Activated CD8-positive, alpha-beta memory T cell treated with anti-CD3 and anti-CD28 coated beads for 1 hour (primary cell): Measurements from ENCODE around the gene ABI3.
"Not testable (repeated sequence)": the region's sequence is repeated elsewhere in the genome, so short reads cannot be mapped to it uniquely, and the experiment has no call there.

Experiments
- DNase-seq, 2 donors: peaks; one replicate each; pipeline ENCODE4 v3.0.0-alpha.2; 2020; ENCODE audit warnings: low read depth in 1 of 2; ENCODE audit errors: extremely low read depth in 1 of 2

Gene ABI3, protein sequence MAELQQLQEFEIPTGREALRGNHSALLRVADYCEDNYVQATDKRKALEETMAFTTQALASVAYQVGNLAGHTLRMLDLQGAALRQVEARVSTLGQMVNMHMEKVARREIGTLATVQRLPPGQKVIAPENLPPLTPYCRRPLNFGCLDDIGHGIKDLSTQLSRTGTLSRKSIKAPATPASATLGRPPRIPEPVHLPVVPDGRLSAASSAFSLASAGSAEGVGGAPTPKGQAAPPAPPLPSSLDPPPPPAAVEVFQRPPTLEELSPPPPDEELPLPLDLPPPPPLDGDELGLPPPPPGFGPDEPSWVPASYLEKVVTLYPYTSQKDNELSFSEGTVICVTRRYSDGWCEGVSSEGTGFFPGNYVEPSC

DNA sequence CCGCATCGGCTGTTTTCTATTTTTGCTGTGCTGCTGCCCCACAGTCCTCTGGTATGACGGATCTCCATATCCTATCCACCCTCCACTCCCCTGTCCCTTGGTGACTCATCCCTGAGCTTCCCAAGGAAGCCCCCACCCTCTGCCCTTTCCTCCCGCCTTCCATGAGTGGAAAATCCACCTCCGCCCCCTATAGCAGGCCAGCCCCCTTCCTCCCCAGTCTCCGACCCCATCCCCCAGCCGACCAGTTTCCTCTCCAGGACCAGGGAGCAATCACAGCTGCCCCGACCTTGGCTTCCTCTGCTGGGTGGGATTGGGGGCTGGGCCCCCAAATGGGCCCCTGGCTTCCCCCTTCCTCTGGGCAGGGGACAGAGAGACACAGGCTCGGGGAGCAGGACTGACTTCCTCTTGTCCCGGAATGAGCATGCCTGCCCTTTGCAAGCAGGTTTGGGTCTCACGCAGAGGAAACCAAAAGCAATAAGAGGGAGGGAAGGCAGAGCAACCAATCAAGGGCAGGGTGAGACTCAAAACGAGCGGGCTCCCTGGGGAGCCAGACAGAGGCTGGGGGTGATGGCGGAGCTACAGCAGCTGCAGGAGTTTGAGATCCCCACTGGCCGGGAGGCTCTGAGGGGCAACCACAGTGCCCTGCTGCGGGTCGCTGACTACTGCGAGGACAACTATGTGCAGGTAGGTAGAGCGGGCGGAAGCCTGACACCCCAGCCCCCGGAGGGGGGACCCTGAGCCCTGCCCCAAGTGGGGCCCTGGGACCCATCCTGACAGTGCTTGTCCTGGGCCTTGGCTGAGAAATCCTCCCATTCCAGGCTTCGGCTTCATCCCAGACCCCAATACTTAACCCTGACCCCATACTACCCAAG lies at the start of gene ABI3, which contains the start of gene GNGT2:
TSS of gene ABI3 (plus strand) at position 550 of the 872 bp plus-strand sequence. CDS start at position 568, 18 bp downstream.
TSS of gene GNGT2 (minus strand) at position 417 of the 872 bp plus-strand sequence. CDS start 3,152 bp downstream, outside the sequence.
- DNase-seq, result no peak

DNA sequence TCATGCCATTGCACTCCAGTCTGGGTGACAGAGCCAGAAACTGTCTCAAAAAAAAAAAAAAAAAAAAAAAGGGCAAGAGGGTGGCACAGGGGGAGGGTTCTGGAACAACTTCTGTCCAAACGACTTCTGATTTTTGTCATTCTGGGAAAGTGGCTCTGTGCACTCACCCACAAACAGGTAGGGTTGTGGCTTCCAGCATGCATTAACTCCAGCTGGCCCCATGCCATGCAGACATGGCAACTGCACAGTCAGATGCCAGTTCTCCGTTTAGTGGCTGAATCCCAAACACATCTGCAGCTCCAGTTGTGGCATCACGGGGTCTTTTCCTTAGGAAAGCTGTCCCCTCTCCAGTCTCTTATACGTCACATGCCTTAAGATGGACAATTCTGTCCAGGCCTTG lies 47.6 kb upstream of the ABI3 start:
- DNase-seq, result no peak

DNA sequence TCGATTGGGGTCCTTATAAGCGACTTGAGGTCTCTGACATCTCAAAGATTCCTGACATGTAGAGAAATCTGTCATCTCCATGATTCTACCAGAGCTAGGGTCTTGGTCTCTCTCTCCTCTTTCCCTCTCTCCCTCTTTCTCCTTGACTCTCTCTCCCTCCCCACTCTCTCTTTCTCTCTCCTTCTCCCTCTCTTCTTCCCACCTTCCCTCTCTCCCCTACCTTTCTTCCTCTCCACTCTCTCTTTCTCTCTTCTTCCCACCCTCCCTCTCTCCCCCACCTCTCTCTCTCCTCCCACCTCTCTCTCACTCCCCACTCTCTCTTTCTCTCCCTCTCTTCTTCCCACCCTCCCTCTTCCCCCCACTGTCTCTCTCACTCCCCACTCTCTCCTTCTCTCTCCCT lies 45.4 kb upstream of the ABI3 start:
- no peak for DNase-seq

DNA sequence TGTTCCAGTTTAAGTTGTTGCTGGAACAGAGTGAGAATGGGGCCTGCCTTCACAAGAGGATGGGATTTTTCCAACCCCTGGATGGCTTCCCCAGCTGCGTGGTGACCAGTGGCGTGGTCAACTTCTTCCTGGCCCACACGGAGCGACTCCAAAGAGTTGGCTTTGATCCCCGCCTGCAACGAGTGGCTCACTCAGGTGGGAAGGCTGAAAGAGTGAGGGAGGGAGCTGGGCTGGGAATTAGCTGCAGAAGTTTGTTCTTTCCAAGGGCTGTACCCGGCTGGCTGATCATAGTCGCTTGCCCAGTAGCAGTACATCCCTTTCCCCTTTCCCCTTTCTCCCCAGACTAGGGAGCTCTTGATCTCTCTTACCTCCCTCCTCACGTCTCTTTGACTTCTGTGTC lies 41.8 kb upstream of the ABI3 start:
- no peak for DNase-seq

DNA sequence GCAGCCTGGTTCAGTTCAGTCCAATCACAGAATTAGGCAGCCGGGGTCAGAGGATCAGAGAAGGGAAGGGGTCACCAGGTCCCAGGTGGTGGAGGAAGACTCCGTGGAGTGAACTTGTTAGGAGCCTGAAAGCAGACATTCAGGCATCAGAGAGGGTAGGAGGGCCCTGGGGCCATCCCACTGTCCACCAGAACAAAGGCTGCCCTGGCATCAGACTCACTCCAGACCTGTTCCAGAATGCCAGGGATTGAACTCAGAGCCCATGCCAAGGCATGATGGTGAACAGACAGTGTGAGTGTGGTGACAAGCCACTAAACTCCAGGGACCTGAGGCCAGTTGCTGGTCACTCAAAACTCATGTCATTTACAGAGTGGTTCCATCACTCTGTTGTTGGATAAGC lies 40.3 kb upstream of the ABI3 start:
- no peak for DNase-seq

DNA sequence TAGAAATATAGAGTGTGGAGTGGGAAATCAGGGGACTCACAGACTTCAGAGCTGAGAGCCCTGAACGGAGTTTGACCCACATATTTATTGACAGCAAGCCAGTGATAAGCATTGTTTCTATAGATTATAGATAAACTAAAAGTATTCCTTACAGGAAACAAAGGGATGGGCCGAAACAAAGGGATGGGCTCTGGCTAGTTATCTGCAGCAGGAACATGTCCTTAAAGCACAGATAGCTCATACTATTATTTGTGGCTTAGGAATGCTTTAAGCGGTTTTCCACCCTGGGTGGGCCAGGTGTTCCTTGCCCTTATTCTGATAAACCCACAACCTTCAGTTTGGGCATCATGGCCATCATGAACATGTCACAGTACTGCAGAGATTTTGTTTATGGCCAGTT lies 39.8 kb upstream of the ABI3 start:
- not testable (repeated sequence) for DNase-seq

DNA sequence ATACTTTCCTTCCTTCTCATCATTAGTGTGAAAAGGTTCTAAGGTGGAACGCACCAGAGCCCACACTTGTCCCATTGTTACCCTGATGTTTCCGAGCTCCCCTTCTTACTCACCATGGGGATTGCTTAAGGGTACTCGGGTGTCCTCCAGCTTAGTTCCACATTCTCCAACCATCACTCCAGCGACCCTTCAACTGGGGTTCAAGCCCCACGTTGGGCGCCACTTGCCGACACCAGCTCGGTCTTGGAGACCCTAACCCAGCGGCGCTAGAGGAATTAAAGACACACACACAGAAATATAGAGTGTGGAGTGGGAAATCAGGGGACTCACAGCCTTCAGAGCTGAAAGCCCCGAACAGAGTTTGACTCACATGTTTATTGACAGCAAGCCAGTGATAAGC lies 34.5 kb upstream of the ABI3 start:
- DNase-seq, result not testable (repeated sequence)

DNA sequence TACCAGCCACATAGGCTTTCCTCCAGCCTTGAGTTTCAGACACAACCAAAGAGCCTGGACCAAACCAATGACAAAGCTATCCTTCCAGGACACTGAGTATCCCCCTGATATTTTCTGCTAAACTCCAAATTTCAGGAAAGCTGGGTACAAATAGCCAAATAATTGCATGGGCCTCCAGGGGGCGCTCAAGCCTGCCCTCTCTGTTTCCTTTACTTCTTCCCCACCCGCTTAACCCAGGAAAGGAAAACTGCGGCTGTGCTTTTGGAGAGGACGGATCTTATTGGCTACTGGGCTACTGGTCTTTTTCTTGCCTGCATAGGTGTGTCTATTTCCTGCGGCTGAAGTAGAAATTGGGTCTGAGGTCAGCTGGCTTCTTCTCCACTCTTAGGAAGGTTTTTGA lies 30.2 kb upstream of the ABI3 start:
- peak; percentile 34 to 54 for DNase-seq

DNA sequence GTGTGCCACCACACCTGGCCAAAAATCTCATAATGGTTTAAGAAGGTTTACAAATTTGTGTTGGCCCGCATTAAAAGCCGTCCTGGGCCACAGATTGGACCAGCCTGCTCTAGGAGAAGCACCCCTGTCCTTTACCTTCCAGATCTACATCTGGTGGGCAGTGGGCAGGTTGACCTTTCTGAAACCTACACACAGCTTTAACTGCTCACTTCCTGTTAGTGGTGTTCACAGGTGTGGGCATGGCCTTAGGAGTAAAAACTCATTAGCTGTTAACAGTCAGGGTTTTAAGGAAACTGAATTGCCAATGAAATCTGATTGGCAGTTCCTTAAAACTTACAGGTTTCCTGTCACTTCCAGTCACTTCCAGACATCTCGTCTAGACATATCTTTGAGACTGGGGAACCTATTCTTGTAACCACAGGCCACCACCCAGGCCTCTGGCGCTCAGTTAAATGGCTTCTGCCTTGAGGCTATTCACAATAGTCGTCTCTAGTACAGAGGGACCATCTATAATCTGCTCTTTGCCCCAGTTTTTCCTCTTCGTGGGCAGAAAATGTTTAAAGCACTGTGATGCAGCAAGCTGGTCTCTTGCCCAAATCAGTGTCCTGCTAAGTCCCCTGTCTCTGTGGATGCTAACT lies 29.4 kb upstream of the ABI3 start:
- DNase-seq, result no peak

DNA sequence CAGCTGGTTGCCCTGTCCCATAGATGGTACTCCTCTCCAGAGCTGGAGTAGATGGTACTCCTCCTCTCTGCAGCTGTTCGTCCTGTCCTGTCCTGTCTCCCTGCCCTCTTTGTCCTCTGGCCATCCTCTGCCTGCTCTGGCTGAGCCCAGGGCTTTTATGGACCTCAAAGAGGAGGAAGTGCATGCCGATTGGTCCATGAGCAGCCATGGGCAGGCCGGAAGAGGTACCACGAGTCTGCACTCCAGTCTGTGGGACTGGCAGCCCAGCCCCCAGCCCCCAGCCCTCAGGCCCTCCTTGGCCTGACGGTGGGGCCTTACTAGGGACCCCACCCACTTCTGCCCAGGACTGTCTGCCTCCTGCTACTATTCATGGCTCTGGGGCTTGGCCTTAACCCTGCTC lies 27.2 kb upstream of the ABI3 start:
- no peak for DNase-seq

DNA sequence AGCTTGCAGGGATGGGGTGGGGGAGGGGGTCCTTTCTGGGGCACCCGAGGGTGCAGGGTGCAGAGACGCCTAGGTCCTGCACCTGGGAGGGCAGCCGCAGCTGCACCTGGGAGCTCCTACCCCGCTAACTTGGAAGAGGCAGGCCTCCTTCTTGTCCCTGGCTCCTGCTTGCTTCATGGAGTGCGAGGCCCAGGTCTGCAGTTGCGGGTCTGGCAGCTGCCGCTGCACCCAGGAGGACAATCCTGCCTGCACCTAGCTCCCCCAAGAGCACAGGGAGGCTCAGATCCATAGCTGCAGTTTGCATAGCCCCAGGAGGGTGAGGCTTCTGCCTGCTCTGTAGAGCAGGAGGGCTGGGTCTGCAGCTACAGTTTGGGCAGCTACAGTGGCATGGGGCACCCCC lies 26.7 kb upstream of the ABI3 start:
- no peak for DNase-seq

DNA sequence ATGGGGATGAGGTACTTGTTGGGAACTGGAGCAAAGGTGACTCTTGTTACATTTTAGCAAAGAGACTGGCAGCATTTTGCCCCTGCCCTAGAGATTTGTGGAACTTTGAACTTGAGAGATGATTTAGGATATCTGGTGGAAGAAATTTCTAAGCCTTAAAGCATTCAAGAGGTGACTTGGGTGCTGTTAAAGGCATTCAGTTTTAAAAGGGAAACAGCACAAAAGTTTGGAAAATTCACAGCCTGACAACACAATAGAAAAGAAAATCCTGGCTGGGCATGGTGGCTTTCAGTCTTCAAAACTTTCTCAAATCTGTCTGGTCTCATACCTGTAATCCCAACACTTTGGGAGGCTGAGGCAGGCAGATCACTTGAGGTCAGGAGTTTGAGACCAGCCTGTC lies 26.0 kb upstream of the ABI3 start:
- DNase-seq, result not testable (repeated sequence)

DNA sequence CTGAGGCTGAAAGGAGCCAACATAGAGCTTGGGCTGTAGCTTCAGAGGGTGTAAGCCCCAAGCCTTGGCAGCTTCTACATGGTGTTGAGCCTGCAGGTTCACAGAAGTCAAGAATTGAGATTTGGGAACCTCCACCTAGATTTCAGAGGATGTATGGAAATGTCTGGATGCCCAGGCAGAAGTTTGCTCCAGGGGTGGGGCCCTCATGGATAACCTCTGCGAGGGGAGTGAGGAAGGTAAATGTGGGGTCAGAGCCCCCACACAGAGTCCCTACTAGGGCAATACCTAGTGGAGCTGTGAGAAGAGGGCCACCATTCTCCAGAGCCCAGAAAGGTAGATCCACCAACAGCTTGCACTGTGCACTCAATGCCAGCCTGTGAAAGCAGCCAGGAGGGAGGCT lies 25.1 kb upstream of the ABI3 start:
- not testable (repeated sequence) for DNase-seq

DNA sequence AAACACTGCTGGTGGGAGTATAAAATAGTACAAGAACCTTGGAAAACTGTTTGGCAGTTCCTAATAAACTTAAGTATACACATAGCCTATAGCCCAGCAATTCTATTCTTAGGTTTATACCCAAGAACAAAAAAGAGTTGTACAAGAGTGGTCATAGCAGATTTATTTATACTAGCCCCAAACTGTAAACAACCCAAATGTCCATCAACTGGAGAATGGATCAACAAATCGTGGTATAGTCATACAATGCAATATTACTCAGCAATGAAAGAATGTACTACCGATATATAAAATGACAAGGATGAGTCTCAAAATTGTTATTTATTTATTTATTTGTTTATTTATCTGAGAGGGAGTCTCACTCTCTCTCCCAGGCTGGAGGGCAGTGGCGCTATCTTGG lies 23.2 kb upstream of the ABI3 start:
- no peak for DNase-seq

DNA sequence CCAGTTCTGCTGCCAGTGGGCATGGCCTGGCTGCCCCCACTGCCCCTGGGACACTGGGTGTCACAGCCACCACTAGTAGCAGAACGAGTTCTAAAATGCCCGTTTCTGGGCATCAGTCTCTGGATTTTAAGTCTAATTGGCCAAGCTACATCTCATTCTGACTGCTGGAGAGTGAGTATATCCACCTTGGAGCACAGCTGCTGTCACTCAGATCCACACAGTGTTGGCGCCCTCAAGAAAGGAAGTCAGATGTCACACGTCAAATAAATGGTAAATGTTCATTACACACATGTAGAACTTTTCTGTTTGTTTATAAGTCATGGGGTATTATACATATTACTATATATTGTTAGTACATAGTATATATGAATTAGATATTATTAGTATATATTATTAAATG lies 19.6 kb upstream of the ABI3 start:
- DNase-seq, result no peak

DNA sequence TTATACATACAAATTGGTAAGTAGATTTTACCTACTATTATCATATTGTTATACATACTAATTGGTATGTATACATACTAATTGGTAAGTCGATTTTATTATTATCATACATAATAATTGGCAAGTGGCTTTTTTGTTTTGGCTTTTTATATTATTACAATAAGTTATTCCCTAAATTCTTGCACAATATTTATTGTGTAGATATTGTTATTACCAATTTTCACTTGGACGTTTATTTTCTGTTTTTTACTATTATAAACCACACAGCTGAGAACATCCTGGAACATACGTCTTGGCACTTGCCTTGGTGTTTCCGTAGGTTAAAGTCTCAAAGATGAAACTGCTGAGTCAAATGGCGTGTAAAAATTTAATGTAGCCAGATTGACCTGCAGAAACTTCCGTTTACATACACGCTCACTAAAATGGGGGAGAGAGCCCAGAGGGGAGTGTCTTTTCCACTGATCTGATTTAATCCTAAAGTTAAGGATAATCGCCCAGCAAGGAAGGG lies 19.0 kb upstream of the ABI3 start:
- no peak for DNase-seq

DNA sequence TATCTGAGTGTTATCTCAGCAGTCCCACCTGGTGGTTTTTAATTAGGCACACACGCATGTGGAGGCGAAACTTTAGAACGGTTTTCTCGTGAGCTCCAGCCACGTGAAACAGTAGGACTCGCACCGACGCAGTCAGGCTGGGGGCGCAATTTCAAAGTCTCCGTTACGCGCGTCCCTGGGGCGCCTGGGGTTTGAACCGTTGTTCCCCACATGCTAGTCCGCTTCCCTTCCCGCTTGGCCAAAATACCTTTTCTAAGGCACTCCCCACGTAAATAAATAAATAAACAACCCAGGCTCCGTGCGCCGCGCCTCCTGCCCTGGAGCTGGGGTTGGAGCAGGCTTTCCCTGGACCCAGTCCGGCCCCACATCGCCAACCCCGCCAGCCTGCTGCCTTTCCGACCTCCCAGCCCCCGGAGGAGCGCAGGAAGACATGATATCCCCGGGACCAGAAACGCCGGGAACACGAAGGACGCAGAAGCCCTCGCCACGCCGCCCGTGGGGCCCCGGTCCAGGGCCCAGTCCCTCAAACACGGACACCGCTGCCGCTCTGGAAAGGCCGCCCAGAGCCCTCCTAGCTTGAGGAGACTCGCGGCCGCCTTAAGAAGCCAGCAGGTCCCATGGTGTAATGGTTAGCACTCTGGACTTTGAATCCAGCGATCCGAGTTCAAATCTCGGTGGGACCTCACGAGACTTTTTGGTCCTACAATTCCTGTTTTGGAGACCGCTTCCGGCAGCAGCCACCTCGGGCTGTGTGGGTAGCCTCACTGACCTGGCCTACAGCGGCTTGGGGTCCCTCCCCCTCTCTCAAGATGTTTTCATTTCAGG lies 18.4 kb upstream of the ABI3 start:
- peak; percentile 75 to 90 for DNase-seq

DNA sequence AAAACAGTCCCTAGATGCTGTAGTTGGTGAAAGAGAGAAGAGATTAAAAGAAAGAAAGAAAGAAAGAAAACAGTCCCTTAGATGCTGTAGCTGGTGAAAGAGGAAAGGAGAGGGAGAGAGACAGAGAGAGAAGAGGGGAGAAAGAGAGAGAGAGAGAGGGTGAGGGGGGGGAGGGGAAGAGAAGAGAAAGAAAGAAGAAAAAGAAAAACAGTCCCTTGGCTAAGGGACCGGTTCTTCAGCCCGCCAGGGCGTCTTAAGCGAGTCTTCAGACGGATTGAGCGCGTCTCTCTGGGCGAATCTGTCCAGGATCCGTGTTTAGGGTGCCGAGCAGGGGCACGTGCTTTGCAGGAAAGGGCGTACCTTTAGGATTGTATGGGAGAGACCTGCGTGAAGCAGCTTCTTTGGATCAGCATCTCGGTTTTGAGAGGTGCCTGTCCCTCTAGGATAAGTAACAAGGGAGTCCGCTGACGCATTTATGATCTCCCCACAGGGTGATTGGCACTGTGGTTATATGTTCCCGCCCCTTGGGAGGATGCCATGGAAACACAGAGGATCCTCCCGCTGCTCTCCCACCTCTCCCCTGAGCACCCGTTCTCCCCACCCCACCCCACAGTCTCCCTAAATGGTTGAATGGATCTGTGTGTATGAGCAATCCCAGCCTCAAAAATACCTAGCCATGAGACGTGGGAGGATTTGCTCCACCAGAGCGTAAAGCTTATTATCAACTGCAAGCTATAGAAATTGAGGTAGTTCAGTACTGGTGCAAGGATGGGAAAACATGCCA lies 16.8 kb upstream of the ABI3 start:
- no peak for DNase-seq

DNA sequence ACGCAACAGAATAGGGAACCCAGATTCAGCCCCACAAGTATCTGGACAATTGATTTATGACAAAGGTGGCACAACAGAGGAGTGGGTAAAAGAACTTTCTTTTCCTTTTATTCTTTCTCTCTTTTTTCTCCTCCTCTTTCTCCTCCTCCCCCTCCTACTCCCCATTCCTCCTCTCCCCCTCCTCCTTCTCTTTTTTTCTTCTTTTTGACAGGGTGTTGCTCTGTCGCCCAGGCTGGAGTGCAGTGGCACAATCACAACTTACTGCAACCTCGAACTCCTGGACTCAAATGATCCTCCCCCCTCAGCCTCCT lies 16.3 kb upstream of the ABI3 start:
- DNase-seq, result no peak

DNA sequence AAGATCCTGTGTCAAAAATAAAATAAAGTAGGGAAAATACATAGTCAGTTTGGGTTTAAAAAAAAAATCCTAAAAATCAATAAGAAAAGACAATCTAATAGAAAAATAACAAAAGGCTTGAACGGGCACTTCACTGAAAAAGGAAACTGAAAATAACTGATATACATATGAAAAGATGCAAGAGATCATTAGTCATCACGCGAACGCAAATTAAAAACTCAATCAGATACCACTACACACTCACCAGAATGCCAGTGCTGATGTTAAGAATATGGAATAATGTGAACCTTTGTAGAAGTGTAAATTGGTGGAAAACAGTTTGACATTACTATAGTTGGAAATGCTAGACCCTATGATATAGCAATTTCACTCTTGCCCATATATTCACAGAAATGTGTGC lies 14.8 kb upstream of the ABI3 start:
- no peak for DNase-seq
